Measurements from ENCODE around the gene TMEM151B. TPM values are rescaled to one million over a fixed set of nuclear protein-coding genes. Genes with fewer than 3 reads are reported as not detected.

The TMEM151B gene
- total and polyA plus RNA-seq, 2 of the 13 experiments (the other 11 are each of a cell fraction or from before 2014, with no cell fraction given): not detected

DNA sequence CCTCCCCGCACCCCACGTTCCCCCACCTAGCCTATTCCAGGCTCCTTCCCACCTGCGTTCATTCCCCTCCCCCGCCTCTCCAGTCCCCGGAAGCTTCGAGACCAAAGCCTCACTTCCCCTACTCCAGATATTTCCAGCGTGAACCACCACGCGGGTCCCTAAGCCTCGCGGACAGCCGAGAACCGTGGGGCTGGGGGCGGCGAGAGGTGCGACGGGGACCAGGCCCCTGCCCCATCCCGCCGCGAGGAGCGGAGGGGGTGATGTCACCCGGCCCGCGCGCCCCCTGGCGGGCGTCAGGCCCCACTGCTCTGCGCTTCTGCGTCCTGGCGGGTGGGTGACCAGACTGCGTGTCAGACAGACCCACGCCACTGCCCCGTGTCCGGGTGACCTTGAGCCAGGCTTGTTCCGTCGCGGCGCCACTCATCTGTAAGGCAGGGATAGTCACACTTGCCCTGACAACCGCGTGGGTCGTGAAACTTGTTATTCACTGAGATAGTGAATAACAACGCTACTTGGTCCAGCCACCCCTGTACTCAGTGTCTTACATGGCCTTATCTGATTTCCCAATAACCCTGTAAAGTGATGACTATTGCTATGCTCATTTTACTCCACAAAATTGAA lies 32.3 kb upstream of the TMEM151B start (continued):
- TF ChIP-seq CENPBD1 (CRISPR knock-in tag; IDR thresholded peaks at IDR 0.05; ENCODE audit: borderline replicate concordance, low read depth) (no peak), ZBTB7B (CRISPR knock-in tag; IDR thresholded peaks at IDR 0.05) (peak; percentile 65), ELK4 (CRISPR knock-in tag; IDR thresholded peaks at IDR 0.05; ENCODE audit: borderline replicate concordance) (no peak), NR2C2 (CRISPR knock-in tag; IDR thresholded peaks at IDR 0.05; ENCODE audit: borderline replicate concordance) (peak; percentile 19; the same call in 1 of the 2 replicates), ZNF367 (CRISPR knock-in tag; IDR thresholded peaks at IDR 0.05; ENCODE audit: borderline replicate concordance) (no peak), TGIF2 (CRISPR knock-in tag; IDR thresholded peaks at IDR 0.05) (0 out of 2 replicates have a peak, but pooled peaks have one; percentile 14), PHB2 (IDR thresholded peaks at IDR 0.05; ENCODE audit: partially characterized antibody) (no peak), ESRRA (CRISPR knock-in tag; IDR thresholded peaks at IDR 0.05; ENCODE audit: low read depth) (peak; percentile 54; the same call in 1 of the 2 replicates), NCOA1 (CRISPR knock-in tag; IDR thresholded peaks at IDR 0.05) (no peak), PRMT3 (CRISPR knock-in tag; IDR thresholded peaks at IDR 0.05; ENCODE audit: borderline replicate concordance, low read depth) (no peak), ZNF550 (CRISPR knock-in tag; IDR thresholded peaks at IDR 0.05; ENCODE audit: borderline replicate concordance) (peak; percentile 95; the same call in 1 of the 2 replicates), ZIK1 (CRISPR knock-in tag; IDR thresholded peaks at IDR 0.05; ENCODE audit: borderline replicate concordance, low read depth) (0 out of 2 replicates have a peak, but pooled peaks have one; percentile 49), ZBTB7A (CRISPR knock-in tag; IDR thresholded peaks at IDR 0.05) (peak; percentile 98), ZNF761 (CRISPR knock-in tag; conservative IDR thresholded peaks at IDR 0.05) (no peak), ZNF589 (CRISPR knock-in tag; conservative IDR thresholded peaks at IDR 0.05) (peak; percentile 67), SMAD1 (CRISPR knock-in tag; IDR thresholded peaks at IDR 0.05; ENCODE audit: borderline replicate concordance, low read depth) (peak; percentile 75; the same call in 1 of the 2 replicates), ZNF777 (CRISPR knock-in tag; IDR thresholded peaks at IDR 0.05) (no peak), CBX5 (CRISPR knock-in tag; IDR thresholded peaks at IDR 0.05; ENCODE audit: borderline replicate concordance) (no peak), ZNF724P (CRISPR knock-in tag; IDR thresholded peaks at IDR 0.05; ENCODE audit: borderline replicate concordance) (peak; percentile 73; the same call in 1 of the 2 replicates), TEF (CRISPR knock-in tag; IDR thresholded peaks at IDR 0.05) (no peak), MLLT10 (CRISPR knock-in tag; IDR thresholded peaks at IDR 0.05) (no peak), SNAI1 (CRISPR knock-in tag; IDR thresholded peaks at IDR 0.05; ENCODE audit: borderline replicate concordance) (no peak), AHR (CRISPR knock-in tag; IDR thresholded peaks at IDR 0.05) (0 out of 2 replicates have a peak, but pooled peaks have one; percentile 40), RXRB (CRISPR knock-in tag; IDR thresholded peaks at IDR 0.05; ENCODE audit: borderline replicate concordance) (no peak), ATAD3A (CRISPR knock-in tag; IDR thresholded peaks at IDR 0.05) (no peak; the same call in 1 of the 2 replicates), ZNF207 (IDR thresholded peaks at IDR 0.05; ENCODE audit: borderline replicate concordance) (no peak), ZXDC (CRISPR knock-in tag; IDR thresholded peaks at IDR 0.05) (no peak)

All from HepG2 (cell line).